H9 (cell line): ENCODE data around the gene NOX5. TPM values are rescaled to one million over a fixed set of nuclear protein-coding genes. Genes with fewer than 3 reads are reported as not detected.

ENCODE experiments used
- DNase-seq: peaks from one replicate; pipeline ENCODE4 v3.0.0-alpha.2; 2017
- H2AFZ ChIP-seq: one replicate; pipeline ENCODE4 v1.6.1; 2013; ENCODE audit warnings: mild to moderate bottlenecking, low read length, control low read depth, moderate library complexity
- H2AK5ac ChIP-seq: 2 replicates; pipeline ENCODE4 v1.6.1; 2013; ENCODE audit warnings: low read length, control low read depth, mixed read lengths; ENCODE audit not compliant: insufficient read length
- H2BK120ac ChIP-seq: one replicate; pipeline ENCODE4 v1.6.1; 2013; ENCODE audit warnings: low read depth, mild to moderate bottlenecking, low read length, control low read depth, inconsistent platforms; ENCODE audit not compliant: poor library complexity, severe bottlenecking
- H2BK12ac ChIP-seq: 2 replicates; pipeline ENCODE4 v1.6.1; 2013; ENCODE audit warnings: low read length, control low read depth, mixed read lengths, low read depth; ENCODE audit not compliant: insufficient read length
- H2BK15ac ChIP-seq: 2 replicates; pipeline ENCODE4 v1.6.1; 2013; ENCODE audit warnings: low read depth, low read length, control low read depth
- H2BK20ac ChIP-seq: one replicate; pipeline ENCODE4 v1.6.1; 2013; ENCODE audit warnings: low read depth, mild to moderate bottlenecking, low read length, control low read depth, inconsistent platforms; ENCODE audit not compliant: poor library complexity, severe bottlenecking
- H2BK5ac ChIP-seq: 2 replicates; pipeline ENCODE4 v1.6.1; 2013; ENCODE audit warnings: low read length, control low read depth, mixed read lengths; ENCODE audit not compliant: insufficient read length
- H3K14ac ChIP-seq: 2 replicates; pipeline ENCODE4 v1.6.1; 2013; ENCODE audit warnings: low read length, control low read depth; ENCODE audit not compliant: insufficient read depth
- H3K18ac ChIP-seq: 2 replicates; pipeline ENCODE4 v1.6.1; 2013; ENCODE audit warnings: low read depth, mild to moderate bottlenecking, mixed read lengths, low read length, control low read depth; ENCODE audit not compliant: insufficient read length
- H3K23ac ChIP-seq: 2 replicates; pipeline ENCODE4 v1.6.1; 2013; ENCODE audit warnings: low read length, control low read depth, mixed read lengths, low read depth; ENCODE audit not compliant: insufficient read length
- H3K23me2 ChIP-seq: 2 replicates; pipeline ENCODE4 v1.6.1; 2013; ENCODE audit warnings: low read depth, mild to moderate bottlenecking, mixed read lengths, low read length, control low read depth; ENCODE audit not compliant: insufficient read length, poor library complexity, severe bottlenecking
- H3K27ac ChIP-seq: 2 replicates; pipeline ENCODE4 v1.5.1; 2013; ENCODE audit warnings: low read length, control low read depth, mixed read lengths, low read depth; ENCODE audit not compliant: insufficient read length
- H3K27me3 ChIP-seq: 2 replicates; pipeline ENCODE4 v1.6.1; 2013; ENCODE audit warnings: low read length, control low read depth, inconsistent platforms; ENCODE audit not compliant: insufficient read depth
- H3K4ac ChIP-seq: 2 replicates; pipeline ENCODE4 v1.6.1; 2013; ENCODE audit warnings: low read depth, mild to moderate bottlenecking, control low read depth, inconsistent platforms, low read length, moderate library complexity
- H3K4me1 ChIP-seq: 2 replicates; pipeline ENCODE4 v1.6.1; 2013; ENCODE audit warnings: low read length, control low read depth, inconsistent platforms; ENCODE audit not compliant: insufficient read depth
- H3K4me2 ChIP-seq: 2 replicates; pipeline ENCODE4 v1.6.1; 2013; ENCODE audit warnings: low read length, control low read depth, mixed read lengths; ENCODE audit not compliant: insufficient read length, insufficient read depth
- H3K56ac ChIP-seq: 2 replicates; pipeline ENCODE4 v1.6.1; 2013; ENCODE audit warnings: low read depth, mild to moderate bottlenecking, mixed read lengths, low read length, control low read depth; ENCODE audit not compliant: insufficient read length
- H3K79me1 ChIP-seq: 2 replicates; pipeline ENCODE4 v1.6.1; 2013; ENCODE audit warnings: low read depth, mild to moderate bottlenecking, moderate library complexity, low read length, control low read depth, inconsistent platforms; ENCODE audit not compliant: insufficient read depth, poor library complexity, severe bottlenecking
- H3K79me2 ChIP-seq: 2 replicates; pipeline ENCODE4 v1.6.1; 2013; ENCODE audit warnings: low read length, control low read depth, inconsistent platforms; ENCODE audit not compliant: insufficient read depth
- H3K9ac ChIP-seq: 2 replicates; pipeline ENCODE4 v1.6.1; 2013; ENCODE audit warnings: low read length, control low read depth, mixed read lengths; ENCODE audit not compliant: insufficient read length; ENCODE audit errors: extremely low read depth
- H3K9me3 ChIP-seq: one replicate; pipeline ENCODE4 v1.6.1; 2013; ENCODE audit warnings: low read depth, low read length, inconsistent platforms; ENCODE audit not compliant: control insufficient read depth
- H3T11ph ChIP-seq: one replicate; pipeline ENCODE4 v1.6.1; 2013; ENCODE audit warnings: mild to moderate bottlenecking, low read length, control low read depth, inconsistent platforms
- H4K20me1 ChIP-seq: one replicate; pipeline ENCODE4 v1.6.1; 2013; ENCODE audit not compliant: control insufficient read depth, insufficient read length, insufficient read depth
- H4K5ac ChIP-seq: 2 replicates; pipeline ENCODE4 v1.6.1; 2013; ENCODE audit warnings: low read depth, mild to moderate bottlenecking, mixed read lengths, low read length, control low read depth; ENCODE audit not compliant: insufficient read length
- H4K8ac ChIP-seq: replicated peaks from 2 replicates; pipeline ENCODE4 v1.6.1; 2013; ENCODE audit warnings: low read length, control low read depth, mixed read lengths, low read depth; ENCODE audit not compliant: insufficient read length
- H4K91ac ChIP-seq: 2 replicates; pipeline ENCODE4 v1.6.1; 2013; ENCODE audit warnings: low read depth, mild to moderate bottlenecking, moderate library complexity, mixed read lengths, low read length, control low read depth; ENCODE audit not compliant: insufficient read length
- H3K27ac Mint-ChIP-seq, 3 experiments: 2 replicates in 2 of 3; 3 replicates in 1 of 3; pipeline ENCODE4 v1.8.0; 2020 to 2021; ENCODE audit warnings: mixed read lengths in 3 of 3, mild to moderate bottlenecking in 1 of 3, moderate library complexity in 1 of 3
- H3K27me3 Mint-ChIP-seq: 2 replicates; pipeline ENCODE4 v1.8.0; 2021; ENCODE audit warnings: low read depth, mild to moderate bottlenecking, moderate library complexity, mixed read lengths
- H3K36me3 Mint-ChIP-seq, 3 experiments: 2 replicates in 2 of 3; 3 replicates in 1 of 3; pipeline ENCODE4 v1.8.0; 2020 to 2021; ENCODE audit warnings: low read depth in 3 of 3, mixed read lengths in 3 of 3; ENCODE audit not compliant: insufficient read depth in 1 of 3
- H3K4me1 Mint-ChIP-seq, 2 experiments: 2 replicates each; pipeline ENCODE4 v1.8.0; 2020; ENCODE audit warnings: mixed read lengths in 2 of 2
- H3K4me3 Mint-ChIP-seq, 2 experiments: 2 replicates in 1 of 2; 3 replicates in 1 of 2; pipeline ENCODE4 v1.8.0; 2020 to 2021; ENCODE audit warnings: mild to moderate bottlenecking in 2 of 2, mixed read lengths in 2 of 2, moderate library complexity in 1 of 2
- H3K9me3 Mint-ChIP-seq, 2 experiments: 2 replicates in 1 of 2; 3 replicates in 1 of 2; pipeline ENCODE4 v1.8.0; 2020; ENCODE audit warnings: mild to moderate bottlenecking in 2 of 2, mixed read lengths in 2 of 2, moderate library complexity in 1 of 2
- CTCF ChIP-seq: fragments of 200-600 bp; sonication (generic); conservative IDR thresholded peaks from 3 replicates; pipeline ENCODE4 v1.8.0; 2021; ENCODE audit warnings: antibody characterized with exemption, mild to moderate bottlenecking
- WGBS: extraction: QIAGEN DNeasy Blood & Tissue Kit; methylation state at CpG from one replicate; pipeline ENCODE4 v1.1.7; 2013; ENCODE audit warnings: missing lambda C conversion rate, low lambda C conversion rate, mixed read lengths; ENCODE audit not compliant: insufficient read length; ENCODE audit errors: extremely low coverage; 5-methylcytosine and 5-hydroxymethylcytosine counted together
- total RNA-seq: library from RNA; stranded (reverse); gene quantifications from 2 replicates; pipeline ENCODE4 v1.2.1, GENCODE V29; 2021

Gene NOX5
- total RNA-seq, 1 experiment from 2014 or later = 0.04 TPM

GRCh38 chr15:69055251-69055650 is 40.8 kb downstream of the NOX5 start:
- H2BK12ac ChIP-seq = no peak overlapping the region
- no peak overlapping the region for H3K18ac ChIP-seq
- H2AK5ac ChIP-seq = no peak overlapping the region
- no peaks in the 10 kb centered on the region for H3K27me3 ChIP-seq
- no peak overlapping the region for H3K23ac ChIP-seq
- no peak overlapping the region for H3K56ac ChIP-seq
- H3K9me3 ChIP-seq = no peaks in the 10 kb centered on the region
- no peaks in the 10 kb centered on the region for H3K79me2 ChIP-seq
- H3K4me2 ChIP-seq = no peak overlapping the region
- no CpG with 5 or more reads among the region's 10 CpGs for WGBS
- no peak overlapping the region for H4K91ac ChIP-seq
- H3K23me2 ChIP-seq = no peaks in the 10 kb centered on the region
- no peak overlapping the region for H2AFZ ChIP-seq
- no peaks in the 10 kb centered on the region for H3K79me1 ChIP-seq
- no peak for DNase-seq
- H2BK20ac ChIP-seq = no peak overlapping the region
- H4K8ac ChIP-seq = no peak overlapping the region
- no peak overlapping the region for H3K9ac ChIP-seq
- H3K27me3 Mint-ChIP-seq = peaks cover 22% of the 10 kb centered on the region
- peaks cover 22 to 27% of the 10 kb centered on the region in 2 experiments for H3K4me1 Mint-ChIP-seq
- no peak for TF ChIP-seq CTCF
- no peak overlapping the region for H2BK15ac ChIP-seq
- H3K4me3 Mint-ChIP-seq = no peak overlapping the region; a peak in 1 of 5 replicates
- H3T11ph ChIP-seq = no peak overlapping the region
- no peak overlapping the region for H2BK5ac ChIP-seq
- H4K20me1 ChIP-seq = no peaks in the 10 kb centered on the region
- H3K14ac ChIP-seq = no peak overlapping the region
- no peaks in the 10 kb centered on the region for H3K4me1 ChIP-seq
- H3K4ac ChIP-seq = no peak overlapping the region
- no peak overlapping the region for H2BK120ac ChIP-seq
- H3K36me3 Mint-ChIP-seq = no peaks in the 10 kb centered on the region
- H4K5ac ChIP-seq = no peak overlapping the region
- no peak overlapping the region for H3K27ac ChIP-seq
- H3K9me3 Mint-ChIP-seq = no peaks in the 10 kb centered on the region
- no peak overlapping the region for H3K27ac Mint-ChIP-seq
